GM12878 (cell line): ENCODE measurements around the gene PSMA7. TPM values are rescaled to one million over a fixed set of nuclear protein-coding genes. Genes with fewer than 3 reads are reported as not detected.

Source experiments
- ATAC-seq: fragments of 200-7000 bp; cut with Tn5 transposase; 3 replicates; pipeline ENCODE4 v1.9.1; 2020; ENCODE audit warnings: mild to moderate bottlenecking, moderate library complexity
- BruUV-seq: library from RNA; stranded (reverse); fragments of 400-500 nt; replicated peaks from 2 replicates; lab custom pipeline; 2021; lab: Mats Ljungman, UMichigan
- CTCF ChIA-PET: fragments of 300-600 bp; sonication (Branson Sonifier 250); formaldehyde crosslinking; extraction: SDS; loops from one replicate; lab custom pipeline; 2021; ENCODE audit warnings: inconsistent platforms; lab: Yijun Ruan, JAX
- POLR2A ChIA-PET: fragments of 350-600 bp; formaldehyde crosslinking; extraction: SDS; loops from one replicate; lab custom pipeline; 2021; ENCODE audit warnings: inconsistent platforms; lab: Charles Lee
- RAD21 ChIA-PET: fragments of 300-600 bp; sonication (Branson Sonifier 250); formaldehyde crosslinking; loops from one replicate; lab custom pipeline; 2023; ENCODE audit warnings: antibody characterized with exemption; ENCODE audit not compliant: unreplicated experiment; lab: Charles Lee
- SMC1A ChIA-PET: fragments of 300-600 bp; sonication (Branson Sonifier 250); formaldehyde crosslinking; loops from one replicate; lab custom pipeline; 2023; ENCODE audit not compliant: unreplicated experiment, uncharacterized antibody; lab: Charles Lee
- DNase-seq: peaks from one replicate; pipeline ENCODE4 v3.0.0-alpha.2; 2011; ENCODE audit warnings: low read depth, low spot score
- FAIRE-seq: peaks from 3 replicates; lab custom pipeline; 2011; peaks lifted over from hg19 to GRCh38; lab: Jason Lieb, UNC
- H2AFZ ChIP-seq: 2 replicates; pipeline ENCODE4 v1.6.0; 2011; ENCODE audit warnings: low read depth, low read length, control low read depth; ENCODE audit not compliant: control insufficient read depth
- H3K27ac ChIP-seq: 2 replicates; pipeline ENCODE4 v1.5.1; 2011; ENCODE audit warnings: control low read depth; ENCODE audit not compliant: control insufficient read depth, insufficient read depth
- H3K27me3 ChIP-seq, 2 experiments: replicated peaks in 1 of 2; 2 replicates each; pipeline versions ENCODE4 v1.6.0 to v1.6.1; 2011; ENCODE audit warnings: low read length in 1 of 2; ENCODE audit not compliant: control insufficient read depth in 2 of 2, insufficient read depth in 2 of 2
- H3K36me3 ChIP-seq, 2 experiments: 2 replicates each; pipeline ENCODE4 v1.5.1; 2011; ENCODE audit warnings: low read length in 1 of 2; ENCODE audit not compliant: control insufficient read depth in 2 of 2, insufficient read depth in 2 of 2
- H3K4me1 ChIP-seq: 2 replicates; pipeline ENCODE4 v1.6.1; 2011; ENCODE audit warnings: mild to moderate bottlenecking, low read length, moderate library complexity, mixed read lengths; ENCODE audit not compliant: control insufficient read depth, insufficient read depth
- H3K4me2 ChIP-seq: 2 replicates; pipeline ENCODE4 v1.6.0; 2011; ENCODE audit warnings: control low read depth; ENCODE audit not compliant: control insufficient read depth, insufficient read depth
- H3K4me3 ChIP-seq: fragments of 200-600 bp; sonication (generic); 2 replicates; pipeline ENCODE4 v1.5.1; 2016
- H3K79me2 ChIP-seq: 2 replicates; pipeline ENCODE4 v1.6.0; 2011; ENCODE audit warnings: low read length; ENCODE audit not compliant: control insufficient read depth, insufficient read depth
- H3K9ac ChIP-seq: 2 replicates; pipeline ENCODE4 v1.8.0; 2011; ENCODE audit warnings: low read length, control low read depth, mixed read lengths; ENCODE audit not compliant: control insufficient read depth, insufficient read depth
- H3K9me3 ChIP-seq: replicated peaks from 3 replicates; pipeline ENCODE4 v1.5.1; 2011; ENCODE audit warnings: mild to moderate bottlenecking, low read length; ENCODE audit not compliant: control insufficient read depth, insufficient read depth
- H4K20me1 ChIP-seq: 2 replicates; pipeline ENCODE4 v1.6.0; 2011; ENCODE audit not compliant: control insufficient read depth, insufficient read depth
- CBX3 ChIP-seq: fragments of 200-600 bp; sonication (generic); IDR thresholded peaks from 2 replicates; pipeline ENCODE4 v1.6.1; 2016; ENCODE audit warnings: low read depth, borderline replicate concordance
- CTCF ChIP-seq, 3 experiments: IDR thresholded peaks in 2 of 3; conservative IDR thresholded peaks in 1 of 3; 2 replicates each; pipeline ENCODE4 v1.5.1; 2011; ENCODE audit warnings: low read depth in 3 of 3, low read length in 3 of 3, mild to moderate bottlenecking in 3 of 3, control low read depth in 2 of 3, moderate library complexity in 2 of 3, inconsistent platforms in 1 of 3, mixed read lengths in 1 of 3; ENCODE audit not compliant: control insufficient read depth in 2 of 3, insufficient read depth in 1 of 3; ENCODE audit errors: extremely low read depth in 1 of 3
- E2F4 ChIP-seq: IDR thresholded peaks from 2 replicates; pipeline ENCODE4 v1.6.1; 2012; ENCODE audit warnings: low read depth, low read length, improper control_type of control experiment
- FOXM1 ChIP-seq: IDR thresholded peaks from 2 replicates; pipeline ENCODE4 v1.6.1; 2012; ENCODE audit warnings: low read depth, mild to moderate bottlenecking, inconsistent platforms, low read length, moderate library complexity
- HCFC1 ChIP-seq: fragments of 150-350 bp; IDR thresholded peaks from 2 replicates; pipeline ENCODE4 v1.6.1; 2014; ENCODE audit warnings: low read length
- HSF1 ChIP-seq: fragments of 150-350 bp; IDR thresholded peaks from 2 replicates; pipeline ENCODE4 v1.6.1; 2014; ENCODE audit warnings: mild to moderate bottlenecking, low read depth, low read length
- IKZF1 ChIP-seq: fragments of 450-650 bp; conservative IDR thresholded peaks from 2 replicates; pipeline ENCODE4 v1.6.1; 2017; ENCODE audit warnings: antibody characterized with exemption, mild to moderate bottlenecking
- IRF4 ChIP-seq: IDR thresholded peaks from 2 replicates; pipeline ENCODE4 v1.6.1; 2011; ENCODE audit warnings: low read depth, low read length
- MEF2B ChIP-seq: fragments of 450-650 bp; IDR thresholded peaks from 2 replicates; pipeline ENCODE4 v1.6.1; 2018; ENCODE audit warnings: mild to moderate bottlenecking, moderate library complexity; ENCODE audit not compliant: partially characterized antibody, poor library complexity, severe bottlenecking
- NBN ChIP-seq: fragments of 450-650 bp; IDR thresholded peaks from 2 replicates; pipeline ENCODE4 v1.6.1; 2016
- PAX5 ChIP-seq: IDR thresholded peaks from 2 replicates; pipeline ENCODE4 v1.6.1; 2011; ENCODE audit warnings: low read depth, low read length, borderline replicate concordance
- RAD21 ChIP-seq: IDR thresholded peaks from 2 replicates; pipeline ENCODE4 v1.6.1; 2011; ENCODE audit warnings: mild to moderate bottlenecking, low read depth, low read length, moderate library complexity; ENCODE audit not compliant: insufficient read depth
- SMC3 ChIP-seq: IDR thresholded peaks from 2 replicates; pipeline ENCODE4 v1.6.1; 2011; ENCODE audit warnings: low read length, improper control_type of control experiment, borderline replicate concordance
- TCF12 ChIP-seq: IDR thresholded peaks from 2 replicates; pipeline ENCODE4 v1.6.1; 2011; ENCODE audit warnings: low read depth, mild to moderate bottlenecking, low read length
- USF2 ChIP-seq: IDR thresholded peaks from 2 replicates; pipeline ENCODE4 v1.6.1; 2011; ENCODE audit warnings: low read depth, low read length, improper control_type of control experiment, borderline replicate concordance
- YY1 ChIP-seq: IDR thresholded peaks from 2 replicates; pipeline ENCODE4 v1.6.1; 2011; ENCODE audit warnings: low read depth, mild to moderate bottlenecking, low read length
- ZNF207 ChIP-seq: fragments of 450-650 bp; IDR thresholded peaks from 2 replicates; pipeline ENCODE4 v1.6.1; 2014; ENCODE audit warnings: antibody characterized with exemption, mild to moderate bottlenecking, borderline replicate concordance
- ZNF24 ChIP-seq: fragments of 450-650 bp; IDR thresholded peaks from 2 replicates; pipeline ENCODE4 v1.6.1; 2017; ENCODE audit warnings: antibody characterized with exemption, mild to moderate bottlenecking
- WGBS: methylation state at CpG from one replicate; pipeline ENCODE4 v1.1.6; 2016; ENCODE audit warnings: low lambda C conversion rate; ENCODE audit not compliant: insufficient replicate concordance, insufficient coverage; ENCODE audit errors: missing lambda C conversion rate; 5-methylcytosine and 5-hydroxymethylcytosine counted together
- in situ Hi-C: fragments of 300-500 bp; cut with MboI; formaldehyde crosslinking; loops from 9 replicates; pipeline ENCODE4 v1.14.3; 2018; ENCODE audit warnings: mixed read lengths
- intact Hi-C: fragments of 100-400 bp; cut with micrococcal nuclease; formaldehyde crosslinking; loops from one replicate; pipeline ENCODE4 v1.14.2; 2022; ENCODE audit not compliant: unreplicated experiment
- polyA plus RNA-seq, 11 experiments: library from polyadenylated mRNA; depleted of rRNA in 4 of 11; unstranded in 6 of 11; stranded (reverse) in 5 of 11; fragments of >200 nt; fragmentation: Nextera tagmentation in 4 of 11; fragmentation: Illumina TruSeq in 1 of 11; extraction: Ambion mirVana in 4 of 11; extraction: Trizol in 1 of 11; gene quantifications; 1 replicate in 1 of 11; 2 replicates in 10 of 11; pipeline versions ENCODE4 v1.2.1 to v1.2.3, GENCODE V29; 2011 to 2016; ENCODE audit warnings: inconsistent platforms in 2 of 11, missing spikeins in 2 of 11, low read depth in 1 of 11
- total RNA-seq, 4 experiments: library from RNA; depleted of rRNA in 3 of 4; stranded (reverse); fragments of >200 nt in 3 of 4; fragmentation: Illumina TruSeq in 1 of 4; extraction: Trizol in 1 of 4; gene quantifications; 2 replicates each; pipeline versions ENCODE4 v1.2.1 to v1.2.3, GENCODE V29; 2013 to 2021

Gene PSMA7
- total and polyA plus RNA-seq, 10 of the 15 experiments (the other 5 are each of a cell fraction or from before 2014, with no cell fraction given), result 216 to 857 (median 368) TPM

GRCh38 chr20:62175711-62176110, 32.5 kb upstream of the PSMA7 start:
- no peak overlapping the region for H2AFZ ChIP-seq
- no peak for TF ChIP-seq RAD21
- no peak for TF ChIP-seq HCFC1
- no peak for TF ChIP-seq CBX3
- no peak for TF ChIP-seq FOXM1
- no peak for TF ChIP-seq ZNF24
- no peak for TF ChIP-seq HSF1
- no peak for TF ChIP-seq E2F4
- no peak for TF ChIP-seq NBN
- TF ChIP-seq CTCF (IDR thresholded peaks at IDR 0.05 in 2 of 3, conservative IDR thresholded peaks at IDR 0.05 in 1 of 3; ENCODE audit: control insufficient read depth in 2 of 3, extremely low read depth in 1 of 3, insufficient read depth in 1 of 3, low read depth in 3 of 3, low read length in 3 of 3), result no peak
- no peak for TF ChIP-seq ZNF207
- no peak for TF ChIP-seq IKZF1
- no peak for TF ChIP-seq MEF2B
- no peak for TF ChIP-seq PAX5
- no peak for TF ChIP-seq TCF12
- no peak for TF ChIP-seq YY1
- TF ChIP-seq SMC3, result no peak
- TF ChIP-seq IRF4, result no peak
- TF ChIP-seq USF2, result no peak
- DNase-seq (no peak), FAIRE-seq (no peak), ATAC-seq (no peak)
- H3K4me2 ChIP-seq, result no peak overlapping the region
- intact Hi-C loops (no loop called here), in situ Hi-C loops (no loop called here)
- no peak overlapping the region for H3K4me3 ChIP-seq
- H4K20me1 ChIP-seq, result no peaks in the 10 kb centered on the region
- peaks cover 0 to 2% of the 10 kb centered on the region in 2 experiments; a peak in 3 of 4 replicates for H3K36me3 ChIP-seq
- H3K27ac ChIP-seq, result no peak overlapping the region
- no peaks in the 10 kb centered on the region for H3K27me3 ChIP-seq
- POLR2A ChIA-PET, result no interaction called here
- no TSS peak for BruUV-seq
- no peaks in the 10 kb centered on the region for H3K79me2 ChIP-seq
- SMC1A ChIA-PET, result no interaction called here
- 98% methylated on average over 10 of the region's 10 CpGs for WGBS
- RAD21 ChIA-PET, result no interaction called here
- no peak overlapping the region for H3K9ac ChIP-seq
- no peaks in the 10 kb centered on the region for H3K4me1 ChIP-seq
- CTCF ChIA-PET, result no interaction called here
- no peaks in the 10 kb centered on the region for H3K9me3 ChIP-seq
